CD4-positive, alpha-beta T cell treated with Interferon gamma for 1 hour (primary cell): Measurements from ENCODE around the gene OXSR1.
A peak's percentile ranks its signal among the peaks of the same experiment; 100 is the strongest.

Experiments
- DNase-seq: peaks from one replicate; pipeline ENCODE4 v3.0.0-alpha.2; 2020

Gene OXSR1

DNA sequence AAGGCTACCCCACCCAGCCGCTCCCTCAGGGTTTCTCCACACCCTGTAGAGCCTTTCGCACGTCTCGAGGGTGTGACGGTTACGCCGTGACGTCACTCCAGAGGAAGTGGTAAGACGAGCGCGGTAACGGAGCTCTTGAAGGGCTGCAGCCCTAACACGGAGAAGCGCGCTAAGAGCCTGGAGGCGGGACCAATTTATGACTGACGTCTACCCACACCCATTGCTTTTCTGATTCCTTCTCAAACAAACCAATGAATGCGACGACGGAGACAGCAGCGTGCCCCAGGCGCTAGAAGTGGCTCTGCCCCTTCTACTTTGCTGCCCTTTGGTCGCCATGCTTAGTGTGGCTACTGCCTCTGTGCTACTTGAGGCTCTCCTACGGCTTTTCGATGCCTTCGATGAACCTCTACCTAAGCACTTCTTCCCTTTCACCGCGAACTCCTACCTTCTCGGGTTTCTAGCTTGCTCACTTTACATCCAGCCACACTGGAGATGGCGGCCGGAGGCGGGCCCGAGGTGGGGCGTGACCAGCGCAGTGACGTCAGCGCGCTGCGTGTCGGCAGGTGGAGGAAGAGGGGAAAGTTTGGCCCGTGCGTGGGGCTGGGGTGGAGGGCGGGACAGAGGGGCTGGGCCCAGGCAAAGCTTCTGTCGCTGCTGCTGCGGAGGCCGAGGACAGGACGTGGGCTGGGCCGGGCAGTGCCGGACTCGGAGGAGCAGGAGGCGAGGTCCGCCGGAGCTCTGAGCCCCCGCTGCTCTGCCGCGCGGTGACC is at the start of gene OXSR1:
TSS of gene OXSR1 (plus strand) at position 586 of the 770 bp plus-strand sequence. CDS start 340 bp downstream, outside the sequence.
- peak; percentile 99 for DNase-seq

- DNase-seq = no peak
Observed at GRCh38 chr3:38115645-38116427, 49.5 kb upstream of the OXSR1 start.

- no peak for DNase-seq
Observed at GRCh38 chr3:38116471-38117162, 48.7 kb upstream of the OXSR1 start.

DNA sequence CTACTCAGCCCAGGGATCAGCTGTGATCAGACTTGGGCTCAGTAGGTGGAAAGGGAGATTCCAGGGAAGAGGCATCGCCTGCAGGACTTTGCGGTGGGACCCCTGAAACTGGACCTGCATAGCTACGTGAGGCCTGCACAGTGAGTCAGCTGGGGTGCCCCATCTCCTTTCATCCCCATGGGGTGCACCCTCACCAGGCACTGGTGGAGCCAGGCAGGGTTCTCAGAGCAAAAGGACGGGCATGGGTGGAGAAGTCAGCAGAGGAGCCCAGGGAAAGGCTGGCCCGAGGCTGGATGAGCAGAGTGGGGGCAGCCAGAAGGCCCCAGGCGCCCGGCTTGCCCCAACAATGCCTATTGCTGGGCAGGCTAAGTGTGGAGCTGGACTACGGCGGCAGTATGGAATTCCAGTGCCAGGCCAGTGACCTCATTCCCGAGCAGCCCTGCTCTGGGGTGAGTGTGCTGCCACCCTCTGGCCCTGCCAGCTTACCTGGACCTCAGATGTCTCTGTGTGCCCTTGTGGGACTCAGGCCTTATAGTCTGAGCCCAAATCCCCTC is 48.1 kb upstream of the OXSR1 start:
- no peak for DNase-seq

- DNase-seq = peak; percentile 70
Observed at GRCh38 chr3:38117748-38118420, 47.5 kb upstream of the OXSR1 start.

DNA sequence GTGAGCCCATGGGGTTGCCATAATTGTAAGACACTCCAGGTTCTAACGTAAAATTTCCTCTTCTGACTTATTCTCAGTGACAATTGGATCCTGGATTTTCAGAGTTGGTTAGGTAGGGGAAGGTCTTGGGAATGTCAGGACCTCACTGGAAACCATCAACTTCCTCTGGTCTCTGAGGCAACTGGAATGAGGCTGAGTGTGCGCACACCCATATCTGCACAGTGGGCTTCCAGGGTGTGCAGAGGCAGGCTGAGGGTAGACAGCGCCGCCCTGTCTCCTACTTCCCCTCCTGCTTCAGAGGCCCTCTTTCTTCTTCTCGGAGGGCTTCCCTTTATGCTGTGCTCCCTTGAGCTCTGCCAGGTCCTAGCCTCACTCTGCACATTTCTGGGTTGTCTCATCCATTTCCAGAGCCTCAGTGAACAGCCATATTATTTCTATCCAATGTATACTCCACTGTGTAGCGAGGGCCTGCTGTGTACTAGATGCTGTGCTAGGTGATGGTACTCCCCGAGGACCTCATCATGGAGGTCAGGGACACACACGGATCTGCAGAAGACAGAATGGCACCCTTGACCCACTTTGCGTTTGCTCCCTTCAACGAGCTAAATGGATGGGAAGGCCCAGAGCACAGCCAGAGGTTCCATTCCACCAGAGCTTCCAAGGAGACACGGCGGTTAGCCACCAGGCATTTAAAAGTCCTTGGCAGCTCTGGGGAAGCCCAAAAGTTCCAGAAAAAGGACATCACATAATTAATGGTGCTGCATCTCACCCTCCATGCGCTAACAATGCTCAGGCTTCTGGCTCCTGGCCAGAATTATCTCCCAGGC is 46.7 kb upstream of the OXSR1 start:
- DNase-seq = no peak

DNA sequence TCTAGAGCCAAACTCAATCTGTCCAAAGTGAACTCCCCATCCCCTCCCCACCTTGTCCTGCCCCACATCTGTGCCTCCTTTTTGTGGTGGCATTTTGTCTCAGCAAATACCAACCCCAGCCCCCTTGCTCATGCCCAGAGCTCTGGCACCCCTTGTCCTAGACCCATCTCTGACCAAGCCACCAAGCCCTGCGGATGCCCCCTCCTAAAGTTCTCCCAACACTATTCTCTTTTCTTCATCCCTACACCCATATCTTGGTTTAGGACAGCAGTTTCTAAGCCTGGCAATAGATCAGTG is 46.1 kb upstream of the OXSR1 start:
- no peak for DNase-seq

DNA sequence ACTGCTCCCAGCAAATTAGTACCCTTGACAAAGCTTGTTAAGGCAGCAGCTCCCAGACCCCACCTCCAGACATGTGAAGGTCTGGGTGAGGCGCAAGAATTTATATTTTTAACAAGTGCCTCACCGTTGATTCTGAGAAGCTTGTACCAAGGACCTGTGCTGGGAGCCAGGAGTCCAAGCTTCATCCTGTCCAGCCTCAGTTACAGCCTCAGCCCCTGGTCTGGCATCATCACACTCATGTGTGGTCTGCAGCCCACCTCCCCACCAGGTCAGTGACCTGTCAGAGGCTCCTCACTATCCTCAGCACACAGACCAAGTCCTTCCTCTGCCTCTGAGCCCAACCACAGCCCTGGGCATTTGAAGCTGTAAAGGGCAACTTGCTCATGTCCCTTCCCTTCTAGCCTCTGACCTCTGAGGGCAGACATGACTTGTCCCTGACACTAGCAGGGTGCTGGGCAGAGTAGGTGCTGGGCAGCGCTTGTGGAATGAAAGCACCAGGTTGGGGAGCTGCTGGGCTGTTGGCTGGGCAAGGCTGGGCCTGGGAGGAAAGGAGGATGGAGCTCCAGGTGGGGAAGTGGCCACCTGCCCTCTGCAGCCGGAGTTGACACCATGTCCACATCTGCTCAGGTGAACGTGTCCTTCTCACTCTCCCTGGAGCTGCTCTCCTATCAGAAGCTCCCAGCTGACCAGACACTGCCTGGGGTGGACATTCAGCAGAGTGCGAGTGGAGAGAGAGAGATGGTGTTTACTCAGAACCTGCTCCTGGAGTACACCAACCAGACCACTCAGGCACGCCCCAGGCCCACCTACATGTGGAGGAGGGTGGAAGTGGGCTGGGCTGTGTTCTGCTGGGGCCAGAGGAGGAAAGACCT is 45.3 kb upstream of the OXSR1 start:
- no peak for DNase-seq

GRCh38 chr3:38120693-38121450 is 44.5 kb upstream of the OXSR1 start:
- no peak for DNase-seq

DNA sequence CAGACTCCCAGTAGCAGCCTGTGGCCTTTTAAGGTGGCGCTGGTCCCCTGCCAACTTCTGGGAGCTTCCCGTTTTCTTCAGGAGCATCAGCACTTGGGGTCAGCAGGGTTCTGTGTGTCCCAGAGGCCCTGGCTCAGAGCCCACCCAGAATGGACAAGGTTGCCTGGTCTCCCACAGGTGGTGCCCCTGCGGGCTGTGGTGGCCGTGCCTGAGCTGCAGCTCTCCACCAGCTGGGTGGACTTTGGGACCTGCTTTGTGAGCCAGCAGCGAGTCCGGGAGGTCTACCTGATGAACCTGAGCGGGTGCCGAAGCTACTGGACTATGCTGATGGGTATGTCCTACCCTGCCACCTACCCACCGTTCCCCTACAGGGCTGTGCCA is 43.9 kb upstream of the OXSR1 start:
- no peak for DNase-seq

GRCh38 chr3:38121832-38122461 is 43.4 kb upstream of the OXSR1 start:
- DNase-seq = no peak

GRCh38 chr3:38122712-38123290 is 42.5 kb upstream of the OXSR1 start:
- DNase-seq = no peak

DNA sequence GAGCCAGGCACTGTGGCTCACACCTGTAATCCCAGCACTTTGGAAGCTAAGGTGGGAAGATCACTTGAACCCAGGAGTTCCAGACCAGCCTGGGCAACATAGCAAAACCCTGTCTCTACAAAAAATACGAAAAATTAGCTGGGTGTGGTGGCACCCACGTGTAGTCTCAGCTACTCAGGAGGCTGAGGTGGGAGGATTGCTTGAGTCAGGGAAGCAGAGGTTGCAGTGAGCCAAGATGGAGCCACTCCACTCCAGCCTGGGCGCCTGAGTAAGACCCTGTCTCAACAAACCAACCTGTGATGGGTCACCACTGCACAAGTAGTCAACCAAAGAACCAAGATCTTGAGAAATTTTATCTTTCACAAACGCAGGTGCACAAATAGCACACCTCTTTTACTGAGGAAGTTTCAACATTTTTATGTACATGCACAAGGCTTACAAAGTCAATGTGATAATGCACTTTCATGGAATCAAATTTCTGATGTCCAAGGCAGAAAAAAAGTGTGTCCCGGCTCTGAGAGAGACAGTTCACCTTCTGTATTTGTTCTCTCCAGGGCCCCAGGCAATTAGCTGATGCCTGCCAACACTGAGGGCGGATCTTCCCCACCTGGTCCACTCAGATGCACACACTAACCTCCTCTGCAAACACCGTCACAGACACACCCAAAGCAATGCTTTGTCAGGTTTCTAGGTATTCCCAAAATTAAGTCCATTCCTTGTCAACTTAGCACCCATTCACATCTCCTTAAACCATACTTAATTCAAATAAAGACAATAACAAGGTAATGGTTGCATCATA is 40.8 kb upstream of the OXSR1 start:
- DNase-seq = no peak

DNA sequence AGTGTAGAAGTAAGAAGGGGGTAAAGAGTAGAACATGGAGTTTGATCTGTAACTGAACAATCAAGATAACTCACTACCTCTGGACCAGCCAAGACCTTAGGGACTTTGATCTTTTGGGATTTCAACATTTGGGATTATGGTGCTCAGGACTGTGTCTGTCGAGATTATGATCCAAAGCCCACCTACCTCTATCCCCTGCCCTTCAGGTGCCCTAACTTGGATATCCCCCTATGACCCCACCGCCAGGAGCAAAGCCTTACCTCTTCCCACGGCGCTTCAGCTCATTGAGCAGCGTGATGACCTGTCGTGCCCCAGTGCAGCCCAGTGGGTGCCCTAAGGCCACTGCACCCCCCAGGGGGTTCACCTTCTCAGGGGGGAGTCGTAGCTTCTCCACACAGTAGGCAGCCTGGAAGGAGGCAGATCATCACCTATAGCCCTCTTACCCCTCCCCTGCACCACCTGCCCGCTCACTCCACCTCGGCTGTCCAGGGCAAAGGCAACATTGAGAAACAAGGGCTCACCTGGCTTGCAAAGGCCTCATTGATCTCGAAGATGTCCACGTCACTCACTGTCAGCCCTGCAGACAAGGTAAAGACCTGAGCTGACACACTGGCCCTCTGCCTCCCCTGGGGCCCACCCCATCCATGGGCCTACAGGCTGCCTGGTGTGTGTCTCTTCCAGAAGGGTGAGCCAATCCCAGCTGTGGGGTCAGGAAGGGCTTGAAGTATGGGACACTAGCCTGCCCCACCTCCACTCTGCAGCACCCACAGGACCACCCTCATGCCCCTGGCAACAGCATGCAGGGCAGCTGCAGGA is 39.8 kb upstream of the OXSR1 start:
- no peak for DNase-seq

- DNase-seq = no peak
Observed at GRCh38 chr3:38126121-38126892, 39.0 kb upstream of the OXSR1 start.

GRCh38 chr3:38127611-38128302 is 37.6 kb upstream of the OXSR1 start:
- no peak for DNase-seq
